Measurements from ENCODE around the gene DNAH17. TPM values are rescaled to one million over a fixed set of nuclear protein-coding genes. Genes with fewer than 3 reads are reported as not detected.
A peak's percentile ranks its signal among the peaks of the same experiment; 100 is the strongest.

Gene DNAH17
- total RNA-seq, 3 donors from 2014 or later = 0.05 to 0.08 (median 0.05) TPM

DNA sequence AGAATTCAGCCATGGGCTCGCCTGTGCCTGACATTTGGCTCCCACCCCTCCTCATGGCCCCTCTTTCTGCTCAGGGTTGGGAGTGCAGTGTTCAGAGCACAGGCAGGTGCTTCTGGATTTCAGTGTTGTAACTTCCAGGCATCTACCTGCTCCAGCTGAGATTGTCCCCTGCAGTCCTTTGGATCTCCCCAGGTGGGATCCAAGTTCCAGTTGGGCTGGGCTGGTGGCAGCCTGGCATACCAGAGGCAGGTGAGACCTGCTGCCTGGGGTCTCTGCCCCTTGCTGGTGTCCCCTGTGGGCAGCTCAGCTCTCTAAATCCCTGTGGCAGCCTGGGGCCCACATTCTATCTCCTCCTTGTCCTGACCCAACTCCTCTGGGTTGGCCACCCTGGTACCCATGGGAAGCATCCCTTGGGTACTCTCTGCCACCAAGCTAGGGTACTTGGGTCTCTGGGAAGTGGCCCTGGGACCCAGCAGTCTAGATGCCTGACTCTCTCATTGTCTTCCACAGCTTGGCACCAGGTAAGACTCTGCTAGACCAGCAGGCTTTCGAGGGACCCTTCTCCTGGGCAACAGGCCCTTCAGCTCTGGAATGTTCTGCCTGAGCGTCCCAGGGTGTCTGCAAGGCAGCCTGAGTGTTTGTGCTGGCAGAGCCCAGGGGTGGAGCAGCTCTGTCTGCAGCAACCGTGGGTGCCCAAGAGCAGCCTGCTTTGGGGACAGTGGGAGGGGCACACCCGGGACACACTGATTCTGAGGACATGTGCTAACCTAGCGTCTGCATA is 42.5 kb downstream of the DNAH17 start:
- H3K9me3 Mint-ChIP-seq = no peaks in the 10 kb centered on the region
- ATAC-seq (no peak), DNase-seq (no peak)
- H3K27me3 Mint-ChIP-seq (ENCODE audit: low read depth) = no peaks in the 10 kb centered on the region
- peaks cover 30% of the 10 kb centered on the region for H3K4me1 Mint-ChIP-seq (ENCODE audit: low read depth)
- H3K4me3 Mint-ChIP-seq = no peak overlapping the region
- no peaks in the 10 kb centered on the region for H3K36me3 Mint-ChIP-seq (ENCODE audit: insufficient read depth)

DNA sequence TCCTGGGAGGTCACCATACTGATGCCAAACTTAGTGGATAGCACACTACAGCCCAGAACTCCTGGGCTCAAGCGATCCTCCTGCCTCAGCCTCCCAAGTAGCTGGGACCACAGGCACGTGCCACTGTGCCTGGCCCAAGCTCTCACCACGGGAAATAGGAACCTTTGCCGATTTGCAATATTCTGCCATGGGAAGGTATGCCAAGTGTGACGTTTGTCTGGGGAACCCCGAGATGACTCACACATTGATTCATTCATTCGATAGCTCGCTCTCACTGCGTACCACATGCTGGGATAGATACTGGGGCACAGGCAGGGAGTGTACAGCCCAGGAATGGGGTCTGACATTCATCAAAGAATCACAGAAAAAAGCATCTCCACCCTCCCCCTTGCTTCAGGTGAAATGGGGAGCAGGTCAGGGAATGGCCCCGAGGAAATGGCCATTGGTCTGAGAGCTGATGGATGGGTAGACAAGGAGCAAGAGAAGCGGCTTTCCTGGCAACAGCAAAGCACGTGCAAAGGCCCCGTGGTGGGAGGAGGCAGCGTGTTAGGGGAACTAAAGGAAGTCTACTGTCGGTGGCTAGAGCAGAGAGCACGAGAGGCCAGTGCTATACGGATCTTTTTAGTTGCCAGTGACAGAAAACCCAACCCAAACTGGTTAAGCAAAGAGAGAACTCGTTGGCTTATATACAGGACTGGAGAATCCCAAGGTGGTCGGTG is 44.1 kb downstream of the DNAH17 start:
- Mint-ChIP-seq H3K27me3 (ENCODE audit: low read depth) (no peaks in the 10 kb centered on the region), H3K4me3 (no peak overlapping the region), H3K36me3 (ENCODE audit: insufficient read depth) (no peaks in the 10 kb centered on the region), H3K9me3 (no peaks in the 10 kb centered on the region), H3K4me1 (ENCODE audit: low read depth) (peaks cover 28% of the 10 kb centered on the region)
- ATAC-seq = peak; percentile 54 to 64
- DNase-seq = no peak

DNA sequence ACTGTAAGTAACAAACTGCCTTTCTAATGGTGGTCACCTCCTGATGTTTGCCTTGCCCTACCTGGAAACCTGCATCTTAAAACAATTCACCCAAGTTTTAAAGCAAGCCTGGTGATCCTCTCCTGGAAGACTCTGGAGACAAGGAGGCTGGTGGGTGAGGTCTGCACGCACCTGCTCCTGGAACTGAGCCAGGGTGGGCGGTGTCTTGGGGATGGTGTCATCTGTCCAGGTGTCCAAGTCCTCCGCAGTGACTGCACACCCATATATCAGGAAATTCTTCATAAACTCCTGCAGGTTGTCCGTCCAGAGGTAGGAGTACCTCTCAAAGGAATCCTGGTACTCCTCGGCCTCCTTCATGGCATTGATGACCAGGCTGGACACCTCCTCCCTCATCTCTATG is 44.9 kb downstream of the DNAH17 start:
- no peak for DNase-seq
- ATAC-seq = no peak
- no peak overlapping the region for H3K4me3 Mint-ChIP-seq

DNA sequence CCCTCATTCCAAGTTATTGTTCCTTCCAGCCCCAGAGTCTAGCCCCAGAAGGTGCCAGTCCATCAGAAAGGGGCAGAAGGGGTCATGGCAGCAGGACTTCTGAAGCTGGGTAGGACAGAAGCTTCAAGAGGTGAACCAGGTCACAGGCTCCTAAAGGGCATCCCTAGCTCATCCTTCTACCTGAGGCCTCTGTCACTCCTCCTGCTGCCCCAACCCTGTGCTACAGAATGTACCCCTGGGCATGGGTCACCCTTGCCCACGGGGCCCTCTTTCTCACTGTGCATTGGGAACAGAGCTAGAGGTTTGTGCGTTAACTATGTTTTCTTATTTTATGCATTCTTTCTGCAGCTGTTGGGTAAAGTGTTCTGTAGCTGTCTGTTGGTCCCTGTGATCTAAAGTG is 46.5 kb downstream of the DNAH17 start:
- H3K9me3 Mint-ChIP-seq = no peaks in the 10 kb centered on the region
- H3K27me3 Mint-ChIP-seq (ENCODE audit: low read depth) = no peaks in the 10 kb centered on the region
- ATAC-seq (no peak), DNase-seq (no peak)
- no peak overlapping the region for H3K4me3 Mint-ChIP-seq
- peaks cover 21% of the 10 kb centered on the region for H3K4me1 Mint-ChIP-seq (ENCODE audit: low read depth)
- H3K36me3 Mint-ChIP-seq (ENCODE audit: insufficient read depth) = no peaks in the 10 kb centered on the region

More for the DNA sequence above, 44.9 kb downstream of the DNAH17 start:
- Mint-ChIP-seq H3K36me3 (ENCODE audit: insufficient read depth) (no peaks in the 10 kb centered on the region), H3K9me3 (no peaks in the 10 kb centered on the region), H3K4me1 (ENCODE audit: low read depth) (peaks cover 28% of the 10 kb centered on the region), H3K27me3 (ENCODE audit: low read depth) (no peaks in the 10 kb centered on the region)

DNA sequence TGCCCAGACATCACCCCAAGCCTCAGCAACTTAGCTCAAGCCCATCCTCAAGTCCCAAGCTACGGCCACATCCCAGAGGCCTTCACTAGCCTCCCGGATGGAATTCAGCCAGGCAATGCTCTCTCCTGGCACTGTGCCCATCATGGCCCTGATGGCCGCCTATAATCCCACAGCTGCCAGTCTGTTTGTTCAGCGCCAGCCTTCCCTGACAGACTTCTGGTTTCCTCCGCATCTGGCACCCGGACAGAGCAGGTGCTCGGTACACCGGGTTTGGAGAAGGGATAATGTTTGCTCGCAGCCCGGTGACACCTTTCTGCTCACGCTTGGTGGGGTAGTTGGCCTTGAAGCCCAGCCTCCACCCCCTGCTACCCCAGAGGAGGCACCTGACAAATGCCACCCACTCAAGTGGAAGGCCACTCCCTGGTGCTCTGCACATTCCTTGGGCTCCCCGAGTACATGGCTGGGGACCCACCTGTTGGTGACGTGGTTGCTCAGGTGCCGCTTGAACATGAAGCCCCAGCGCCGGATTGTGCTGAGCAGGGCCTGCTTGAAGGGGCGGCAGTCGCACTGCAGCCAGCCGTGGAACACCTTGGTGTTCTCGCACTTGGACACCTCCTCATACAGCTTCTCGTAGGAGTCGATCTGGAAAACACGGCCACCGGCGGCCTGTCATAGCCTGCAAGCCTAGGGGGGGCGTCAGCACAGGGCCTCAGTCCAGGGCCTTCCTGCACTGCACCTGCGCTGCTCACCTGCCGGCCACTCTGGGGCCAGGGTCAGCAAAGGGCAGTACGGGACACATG is 47.1 kb downstream of the DNAH17 start:
- ATAC-seq = no peak
- H3K9me3 Mint-ChIP-seq = no peaks in the 10 kb centered on the region
- no peak for DNase-seq
- H3K36me3 Mint-ChIP-seq (ENCODE audit: insufficient read depth) = no peaks in the 10 kb centered on the region
- H3K4me1 Mint-ChIP-seq (ENCODE audit: low read depth) = peaks cover 15% of the 10 kb centered on the region
- no peak overlapping the region for H3K4me3 Mint-ChIP-seq
- H3K27me3 Mint-ChIP-seq (ENCODE audit: low read depth) = no peaks in the 10 kb centered on the region

DNA sequence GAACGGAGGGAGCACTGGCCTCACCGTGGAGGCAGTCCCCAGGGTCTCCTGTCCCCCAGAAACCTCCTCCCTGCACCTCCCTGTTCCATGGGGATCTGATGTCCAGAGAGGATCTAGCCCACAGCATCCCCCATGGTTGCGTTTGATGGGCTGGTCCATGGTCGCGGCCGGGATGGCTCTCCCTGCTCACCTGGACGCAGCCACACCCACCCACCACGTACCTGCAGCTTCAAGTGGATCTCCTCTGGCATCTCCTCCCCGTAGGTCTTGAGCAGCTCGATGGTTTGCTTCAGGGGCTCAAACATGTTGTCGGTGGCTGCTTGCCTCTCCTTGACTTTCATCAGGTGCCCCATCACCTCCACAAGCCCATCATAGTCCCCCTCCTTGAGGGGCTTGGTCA is 47.9 kb downstream of the DNAH17 start:
- no peak for DNase-seq
- Mint-ChIP-seq H3K4me1 (ENCODE audit: low read depth) (peaks cover 7% of the 10 kb centered on the region), H3K9me3 (no peaks in the 10 kb centered on the region), H3K4me3 (no peak overlapping the region), H3K27me3 (ENCODE audit: low read depth) (no peaks in the 10 kb centered on the region), H3K36me3 (ENCODE audit: insufficient read depth) (no peaks in the 10 kb centered on the region)
- ATAC-seq = no peak

DNA sequence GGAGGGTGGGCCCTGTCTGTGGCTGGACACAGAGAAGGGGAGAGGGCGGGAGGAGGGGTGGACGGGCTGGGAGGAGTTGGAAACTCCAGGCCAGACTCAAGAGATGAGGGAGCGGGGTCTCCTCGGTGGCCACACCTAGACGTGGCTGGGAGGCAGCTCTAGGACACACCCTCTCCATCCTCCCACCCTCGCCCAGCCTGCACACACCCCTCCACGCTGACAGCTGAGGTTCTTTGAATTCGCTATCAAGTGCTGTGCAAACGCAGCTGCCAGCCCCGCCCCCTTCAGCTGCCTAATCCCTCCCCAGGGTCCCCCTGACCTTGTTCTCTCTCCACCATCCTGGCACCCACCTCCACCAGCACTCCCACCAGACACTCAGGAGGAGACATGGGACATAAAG is 48.7 kb downstream of the DNAH17 start:
- Mint-ChIP-seq H3K9me3 (no peaks in the 10 kb centered on the region), H3K27me3 (ENCODE audit: low read depth) (no peaks in the 10 kb centered on the region), H3K4me3 (no peak overlapping the region), H3K4me1 (ENCODE audit: low read depth) (peaks cover 7% of the 10 kb centered on the region), H3K36me3 (ENCODE audit: insufficient read depth) (no peaks in the 10 kb centered on the region)
- DNase-seq (no peak), ATAC-seq (no peak)

DNA sequence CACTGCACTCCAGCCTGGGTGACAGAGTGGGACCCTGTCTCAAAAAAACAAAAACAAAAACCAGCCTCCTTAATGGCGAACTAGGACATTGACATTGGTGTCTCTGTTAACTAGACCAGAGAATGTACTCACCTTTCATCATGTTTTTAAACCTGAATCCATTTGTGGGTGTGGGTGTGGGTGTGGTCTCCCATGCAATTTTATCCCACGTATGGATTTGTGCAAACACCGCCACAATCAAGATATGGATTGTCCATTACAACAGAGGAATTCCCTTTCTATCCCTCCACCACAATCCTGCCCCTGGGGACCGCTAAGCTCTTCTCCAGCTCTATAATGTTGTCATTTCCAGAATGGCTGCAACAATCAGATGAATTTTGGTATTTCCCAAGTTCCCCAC is 49.9 kb downstream of the DNAH17 start:
- H3K9me3 Mint-ChIP-seq = no peaks in the 10 kb centered on the region
- H3K27me3 Mint-ChIP-seq (ENCODE audit: low read depth) = no peaks in the 10 kb centered on the region
- H3K4me1 Mint-ChIP-seq (ENCODE audit: low read depth) = no peaks in the 10 kb centered on the region
- H3K4me3 Mint-ChIP-seq = no peak overlapping the region
- DNase-seq = no peak
- H3K36me3 Mint-ChIP-seq (ENCODE audit: insufficient read depth) = no peaks in the 10 kb centered on the region
- no peak for ATAC-seq

DNA sequence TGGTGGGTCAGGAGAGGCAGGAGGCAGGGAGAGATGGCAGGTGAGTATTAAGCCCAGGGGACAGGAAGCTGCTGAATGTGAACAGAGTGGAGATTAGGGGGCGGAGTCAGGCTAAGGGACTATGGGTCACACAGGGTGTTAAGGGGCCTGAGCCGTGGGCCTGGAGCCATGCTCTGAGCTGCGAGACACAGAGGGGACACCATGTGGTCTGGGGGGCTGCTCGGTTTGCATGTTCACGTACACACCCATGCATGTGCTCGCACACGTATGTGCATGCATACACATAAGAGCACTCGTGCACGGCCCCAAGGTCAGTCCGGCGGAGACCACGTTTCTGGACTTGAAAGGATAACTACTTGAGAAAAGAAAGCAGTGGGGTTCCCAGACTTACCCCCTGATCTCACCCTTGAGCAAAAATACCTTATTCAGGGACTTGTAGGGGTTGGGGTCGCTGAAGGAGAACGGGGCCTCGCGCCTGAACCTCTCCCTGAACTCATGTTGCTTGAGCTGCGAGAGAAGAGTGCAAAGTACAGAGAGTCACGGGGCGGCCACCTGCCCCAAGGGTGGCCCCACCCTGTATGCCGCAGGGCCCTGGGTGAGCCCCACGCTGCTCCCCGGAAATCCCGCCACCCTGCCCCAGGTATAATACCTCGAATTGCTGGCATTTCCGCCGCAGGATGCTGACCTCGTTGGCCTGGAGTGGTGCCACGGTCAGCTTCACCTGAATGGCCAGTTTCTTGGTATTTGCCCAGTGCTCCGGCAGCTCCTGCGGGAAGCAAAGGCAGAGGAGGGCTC is 50.8 kb downstream of the DNAH17 start:
- ATAC-seq (no peak), DNase-seq (no peak)
- H3K9me3 Mint-ChIP-seq = no peaks in the 10 kb centered on the region
- no peak overlapping the region for H3K4me3 Mint-ChIP-seq
- H3K4me1 Mint-ChIP-seq (ENCODE audit: low read depth) = no peaks in the 10 kb centered on the region
- H3K36me3 Mint-ChIP-seq (ENCODE audit: insufficient read depth) = no peaks in the 10 kb centered on the region
- no peaks in the 10 kb centered on the region for H3K27me3 Mint-ChIP-seq (ENCODE audit: low read depth)

DNA sequence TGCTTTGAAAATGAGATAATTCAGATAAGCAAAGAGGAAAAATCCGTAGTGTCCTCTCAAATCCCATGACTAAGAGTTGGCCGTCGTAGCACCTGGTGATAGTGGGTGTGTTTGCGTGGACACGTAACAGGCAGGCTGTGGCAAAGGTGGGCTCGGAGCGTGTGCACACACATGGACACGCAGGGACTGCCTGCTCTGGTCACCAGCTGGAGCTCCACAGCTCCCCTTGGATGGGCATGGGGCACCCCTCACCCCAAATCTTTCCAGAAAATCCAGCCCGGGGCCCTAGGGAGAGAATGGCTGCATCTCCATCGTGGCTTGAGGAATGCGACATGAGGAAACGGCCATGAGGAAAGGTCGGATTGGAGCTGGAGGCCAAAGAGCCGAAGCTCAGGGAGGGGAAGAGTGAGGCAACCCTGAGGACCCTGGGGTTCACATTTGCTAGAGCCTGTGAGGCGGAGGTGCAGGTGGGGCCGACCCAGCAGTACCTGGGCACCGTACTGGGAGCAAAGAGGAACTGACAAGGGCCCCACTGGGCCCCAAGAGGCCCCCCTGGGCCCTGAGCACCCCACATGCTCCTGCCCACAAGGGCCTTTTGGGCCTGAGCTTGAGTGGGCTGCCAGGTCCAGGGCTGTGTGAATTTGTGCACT is 51.6 kb downstream of the DNAH17 start:
- DNase-seq (no peak), ATAC-seq (no peak)
- Mint-ChIP-seq H3K27me3 (ENCODE audit: low read depth) (peaks cover 1% of the 10 kb centered on the region), H3K4me3 (no peak overlapping the region), H3K36me3 (ENCODE audit: insufficient read depth) (no peaks in the 10 kb centered on the region), H3K4me1 (ENCODE audit: low read depth) (no peaks in the 10 kb centered on the region), H3K9me3 (no peaks in the 10 kb centered on the region)

DNA sequence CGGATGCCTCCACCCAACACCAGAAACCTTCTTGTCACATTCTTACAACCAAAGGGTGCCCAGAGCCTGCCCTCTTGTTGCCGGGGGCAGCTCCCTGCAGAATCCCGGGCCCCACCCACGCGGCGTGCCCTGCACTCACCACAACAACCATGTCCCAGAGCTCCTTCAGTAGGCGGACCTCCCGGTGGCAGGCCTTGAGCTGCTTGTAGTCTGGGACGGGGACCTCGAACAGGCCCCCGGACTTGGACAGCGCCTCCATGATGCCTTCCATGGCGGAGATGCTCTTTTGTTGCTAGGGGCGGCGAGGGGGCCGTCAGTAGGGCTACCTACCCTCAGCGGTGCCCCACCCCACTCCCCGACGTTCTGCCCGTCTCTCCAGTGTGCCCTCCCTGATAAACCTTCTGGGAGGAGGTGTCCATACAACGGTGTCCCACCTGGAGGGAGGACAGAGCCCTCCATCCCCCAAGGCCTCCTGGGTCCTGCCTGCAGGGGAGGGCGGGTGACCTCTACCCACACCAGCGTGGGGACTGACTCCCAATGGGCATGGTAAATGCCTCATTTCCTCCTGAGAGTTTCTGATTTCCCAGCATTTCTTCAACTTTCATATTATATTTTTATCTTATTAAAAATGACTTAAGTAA is 52.2 kb downstream of the DNAH17 start:
- ATAC-seq = no peak

DNA sequence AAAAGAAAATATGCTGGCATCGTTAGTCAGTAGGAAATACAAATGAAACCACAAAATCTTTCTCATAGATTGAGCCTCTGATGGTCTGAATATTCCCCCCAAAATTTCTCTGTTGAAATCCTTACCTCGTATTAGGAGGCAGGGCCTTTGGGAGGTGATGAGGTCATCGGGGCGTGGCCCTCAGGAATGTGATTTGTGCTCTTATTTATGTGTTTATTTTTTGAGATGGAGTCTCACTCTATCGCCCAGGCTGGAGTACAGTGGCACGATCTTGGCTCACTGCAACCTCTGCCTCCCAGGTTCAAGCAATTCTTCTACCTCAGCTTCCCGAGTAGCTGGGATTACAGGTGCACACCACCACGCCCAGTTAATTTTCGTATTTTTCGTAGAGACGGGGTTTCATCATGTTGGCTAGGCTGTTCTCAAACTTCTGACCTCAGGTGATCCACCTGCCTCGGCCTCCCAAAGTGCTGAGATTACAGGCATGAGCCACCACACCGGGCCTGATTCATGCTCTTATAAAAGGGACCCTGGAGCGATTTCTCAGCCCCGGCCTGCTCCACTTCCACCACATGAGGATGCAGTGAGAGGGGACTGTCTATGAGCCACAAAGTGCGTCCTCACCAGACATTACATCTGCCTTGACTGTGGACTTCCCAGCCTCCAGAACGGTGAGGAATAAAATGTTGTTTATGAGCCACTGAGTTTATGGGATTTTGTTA is 53.1 kb downstream of the DNAH17 start:
- DNase-seq (no peak), ATAC-seq (no peak)
- no peak overlapping the region for H3K4me3 Mint-ChIP-seq
- no peaks in the 10 kb centered on the region for H3K36me3 Mint-ChIP-seq (ENCODE audit: insufficient read depth)
- no peaks in the 10 kb centered on the region for H3K9me3 Mint-ChIP-seq
- H3K27me3 Mint-ChIP-seq (ENCODE audit: low read depth) = peaks cover 1% of the 10 kb centered on the region
- H3K4me1 Mint-ChIP-seq (ENCODE audit: low read depth) = no peaks in the 10 kb centered on the region

More for the DNA sequence above, 52.2 kb downstream of the DNAH17 start:
- H3K27me3 Mint-ChIP-seq (ENCODE audit: low read depth) = peaks cover 1% of the 10 kb centered on the region
- H3K9me3 Mint-ChIP-seq = no peaks in the 10 kb centered on the region
- no peak for DNase-seq
- H3K36me3 Mint-ChIP-seq (ENCODE audit: insufficient read depth) = no peaks in the 10 kb centered on the region
- no peaks in the 10 kb centered on the region for H3K4me1 Mint-ChIP-seq (ENCODE audit: low read depth)
- H3K4me3 Mint-ChIP-seq = no peak overlapping the region

Measured in activated T-cell treated with anti-CD3 and anti-CD28 coated beads, Interleukin-2, amount 50 U/mL, for 4 hours (primary cell).